ENCODE measurements around the gene ZNF678.

- TF ChIP-seq TAF1 (IDR thresholded peaks at IDR 0.05; ENCODE audit: borderline replicate concordance, insufficient read depth, low read length): no peak
- no peak for TF ChIP-seq POLR2AphosphoS5 (IDR thresholded peaks at IDR 0.05; ENCODE audit: low read depth, low read length)
- no peak for TF ChIP-seq SIN3A (IDR thresholded peaks at IDR 0.05; ENCODE audit: borderline replicate concordance, insufficient read depth, low read length)
- no peak for TF ChIP-seq FOXP2 (optimal IDR thresholded peaks at IDR 0.05; ENCODE audit: borderline replicate concordance, extremely low read depth, extremely low read length, insufficient read depth)
Measured at GRCh38 chr1:227541129-227541528, 22.2 kb upstream of the ZNF678 start.

Measured in PFSK-1 (cell line).